MV-4-11 (cell line): ENCODE results near the gene SMARCD1.

Experiments used
- DNase-seq: peaks from one replicate; lab custom pipeline; 2025; lab: John Stamatoyannopoulos, UW

The SMARCD1 gene

GRCh38 chr12:50084775-50085614 lies at the start of gene SMARCD1:
Gene SMARCD1 (plus strand): TSS chr12:50085342. CDS start chr12:50085370, 28 bp downstream.
- DNase-seq: peak; percentile 89

GRCh38 chr12:50038336-50038735 lies 46.8 kb upstream of the SMARCD1 start:
- peak; percentile 32 for DNase-seq

- peak; percentile 73 for DNase-seq
These were observed 45.8 kb upstream of the SMARCD1 start for GRCh38 chr12:50039151-50039835.

GRCh38 chr12:50040657-50041056 lies 44.5 kb upstream of the SMARCD1 start:
- no peak for DNase-seq

DNA sequence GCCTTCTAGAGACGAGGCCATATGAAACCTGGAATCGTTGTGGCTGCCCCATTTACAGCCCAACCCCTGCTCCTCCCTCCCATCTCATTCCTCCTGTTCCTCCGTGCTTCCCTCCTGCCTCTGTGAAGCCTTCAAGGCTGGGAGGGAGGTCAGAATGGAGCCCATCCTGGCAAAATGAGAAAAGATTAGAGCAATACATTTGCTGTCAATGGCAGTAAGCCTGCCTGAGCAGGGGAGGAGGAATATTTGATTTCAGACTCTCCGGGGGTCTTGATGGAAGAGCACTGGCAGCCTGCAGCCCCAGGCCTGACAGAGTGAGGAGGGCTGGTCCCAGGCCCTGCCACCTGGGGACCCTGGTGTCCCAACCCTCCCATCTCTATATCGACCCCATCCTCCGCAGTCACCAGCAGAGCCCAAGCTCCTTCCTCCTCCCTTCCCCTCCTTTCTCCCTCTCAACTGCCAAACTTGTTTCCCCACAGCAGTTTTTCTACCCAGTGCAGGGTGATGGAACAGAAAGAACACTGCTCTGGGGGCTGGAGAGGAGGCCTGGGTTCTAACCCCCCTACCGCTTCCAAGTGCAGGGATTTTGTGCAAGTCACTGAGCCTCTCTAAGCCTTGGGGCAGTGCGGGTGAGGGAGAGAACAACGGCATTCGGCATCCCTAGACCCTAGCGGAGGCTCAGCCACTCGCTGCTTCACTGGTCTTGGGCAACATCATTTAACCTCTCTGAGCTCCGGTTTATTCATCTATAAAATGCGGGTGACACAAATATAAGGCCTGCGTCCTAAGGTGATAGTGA lies 43.9 kb upstream of the SMARCD1 start:
- DNase-seq: no peak

DNA sequence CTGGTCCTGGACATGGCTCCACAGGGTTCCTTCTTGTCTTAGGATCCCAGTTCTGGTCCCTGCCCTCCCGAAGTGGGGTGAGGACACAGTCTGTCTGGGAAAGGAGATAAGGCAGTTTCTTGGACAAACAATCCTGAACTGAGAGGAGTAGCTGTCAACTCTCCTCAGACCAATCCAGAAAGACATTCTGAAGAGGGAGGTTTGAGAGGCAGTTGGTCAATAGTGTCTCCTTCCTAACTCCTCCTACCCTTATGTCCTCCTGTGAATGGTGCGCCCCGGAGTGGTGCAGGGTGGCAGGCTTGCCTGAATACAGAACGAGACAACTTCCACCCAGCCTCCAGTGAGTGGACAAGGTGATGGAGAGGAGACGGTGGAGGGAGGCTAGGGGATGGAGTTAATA lies 43.2 kb upstream of the SMARCD1 start:
- no peak for DNase-seq

- DNase-seq: peak; percentile 31
These were observed 42.4 kb upstream of the SMARCD1 start for GRCh38 chr12:50042693-50043092.

DNA sequence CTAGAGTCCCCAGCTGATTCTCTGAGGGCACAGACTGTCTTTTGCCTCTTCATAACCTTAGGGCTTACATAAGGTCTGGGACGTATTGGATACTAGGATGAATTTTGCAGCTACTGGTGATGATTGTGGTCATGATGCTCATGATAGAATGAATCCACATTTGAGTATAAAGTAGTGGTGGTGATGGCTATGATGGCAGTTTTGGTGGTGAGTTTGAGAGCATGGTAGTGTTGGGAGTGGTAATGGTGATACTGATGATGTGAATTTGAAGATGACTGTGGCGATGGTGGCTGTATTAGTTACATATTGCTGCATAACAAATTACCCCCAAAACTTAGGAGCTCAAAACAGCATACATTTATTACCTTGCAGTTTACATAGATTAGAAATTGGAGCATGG lies 41.8 kb upstream of the SMARCD1 start:
- DNase-seq: no peak

- DNase-seq: no peak
These were observed 41.3 kb upstream of the SMARCD1 start for GRCh38 chr12:50043854-50044253.

DNA sequence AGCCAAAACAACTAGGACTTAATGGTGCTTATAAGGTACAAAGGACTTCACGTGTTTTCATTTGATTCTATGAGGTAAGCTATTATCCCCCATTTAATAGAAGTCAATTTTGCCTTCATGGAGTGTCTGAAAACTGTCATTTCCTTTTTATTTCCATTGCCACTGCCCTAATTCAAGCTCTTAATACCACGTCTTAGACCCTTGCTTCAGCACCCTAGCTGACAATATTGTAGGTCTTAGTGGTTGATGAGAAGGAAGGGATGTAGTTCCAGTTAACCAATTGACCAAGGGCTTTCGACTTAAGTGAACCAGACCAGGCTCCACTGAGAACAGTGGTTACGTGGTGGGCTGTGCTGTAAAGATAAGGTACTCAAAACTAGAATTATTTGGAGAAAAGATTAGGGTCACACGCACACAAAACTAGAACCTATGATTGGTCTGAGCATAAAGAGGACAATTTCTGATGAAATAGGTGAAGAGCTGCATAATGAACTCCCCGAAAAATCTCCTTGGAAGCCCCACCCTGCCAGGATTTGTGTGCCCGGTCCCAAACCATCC lies 37.4 kb upstream of the SMARCD1 start:
- DNase-seq: no peak

DNA sequence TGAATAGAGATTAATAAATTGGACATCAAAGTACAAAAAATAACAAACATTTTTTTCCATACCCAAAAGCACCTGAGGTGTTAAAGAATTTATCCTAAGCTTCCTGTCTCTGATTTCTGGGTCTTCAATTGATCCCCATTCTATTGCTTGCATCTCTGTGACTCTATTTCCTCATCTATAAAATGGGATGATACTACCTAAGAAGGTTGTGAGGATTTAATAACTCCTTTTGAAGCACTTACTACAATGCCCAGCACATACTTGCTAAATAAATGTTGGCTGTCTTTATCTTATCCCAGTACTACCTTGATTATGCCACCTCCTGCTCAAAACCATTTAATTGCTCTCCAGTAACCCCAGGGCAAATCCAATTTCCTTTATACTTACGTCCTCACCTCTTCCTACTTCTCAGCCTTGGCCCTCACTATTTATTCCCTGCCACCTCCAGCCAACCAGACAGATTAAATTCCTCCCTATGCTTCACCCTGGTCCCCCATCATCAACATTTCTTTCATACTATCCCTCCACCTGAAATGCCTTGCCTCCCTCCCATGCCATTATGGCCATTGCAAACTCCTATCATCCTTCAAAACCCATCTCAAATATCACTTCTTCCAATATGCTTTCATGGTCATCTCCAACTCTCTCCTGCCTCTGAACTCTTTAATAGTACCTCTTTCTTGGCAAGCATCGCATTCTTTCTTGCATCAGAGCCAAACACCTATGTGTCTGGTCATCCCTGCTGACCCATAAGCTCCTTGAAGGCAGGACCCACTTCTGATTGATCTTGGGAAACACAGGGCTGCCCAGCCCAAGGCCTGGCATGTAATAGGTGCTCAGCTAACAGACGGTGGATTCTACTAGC lies 35.7 kb upstream of the SMARCD1 start:
- DNase-seq: no peak

DNA sequence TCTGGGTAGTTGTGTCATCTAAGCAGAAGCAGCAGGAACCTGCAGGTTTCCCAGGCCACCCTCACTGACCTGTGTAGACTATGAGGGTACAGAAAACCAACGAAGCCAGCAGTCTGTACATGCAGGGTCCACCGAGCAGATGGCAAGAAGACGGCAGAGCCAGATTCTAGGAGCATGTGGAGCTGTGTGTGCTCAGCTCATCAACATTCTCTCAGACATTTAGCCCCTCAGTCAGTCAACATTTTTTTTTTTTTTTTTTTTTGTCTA lies 35.1 kb upstream of the SMARCD1 start:
- no peak for DNase-seq

DNA sequence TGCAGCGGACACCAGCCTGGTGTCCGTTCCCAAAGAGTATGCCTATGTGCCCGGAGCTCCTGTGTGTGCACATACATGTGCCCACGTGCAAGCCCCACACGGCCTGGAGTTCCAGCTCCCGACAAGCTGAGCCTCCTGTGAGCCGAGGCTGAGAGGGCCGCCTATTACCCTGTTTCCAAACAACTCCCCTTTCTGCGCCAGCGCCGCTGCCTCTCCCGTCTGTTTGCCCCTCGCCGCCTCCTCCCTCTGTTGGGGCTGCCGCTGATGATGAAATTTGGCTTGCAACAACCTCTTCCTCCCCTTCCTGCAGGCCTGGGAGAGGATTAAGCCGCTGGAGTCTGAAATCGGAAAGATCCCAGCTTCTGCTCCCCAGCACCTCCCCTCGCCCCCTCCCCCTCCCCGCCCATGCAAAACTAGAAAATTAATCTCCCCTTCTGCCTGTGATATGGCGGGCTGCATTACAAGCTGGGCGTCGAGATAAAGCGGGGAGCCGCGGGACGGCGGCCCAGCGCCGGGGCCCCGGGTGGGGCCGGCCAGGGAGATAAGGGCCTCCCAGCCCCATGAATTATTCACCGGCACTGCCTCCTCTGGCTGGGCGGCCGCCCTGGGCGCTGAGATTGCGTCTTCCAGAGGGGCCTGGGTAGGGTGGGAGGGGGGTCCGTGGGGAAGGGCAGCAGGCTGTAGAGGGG lies 34.6 kb upstream of the SMARCD1 start:
- peak; percentile 85 for DNase-seq

GRCh38 chr12:50051101-50051806 lies 33.9 kb upstream of the SMARCD1 start:
- no peak for DNase-seq

GRCh38 chr12:50052544-50052943 lies 32.6 kb upstream of the SMARCD1 start:
- DNase-seq: no peak

- no peak for DNase-seq
These were observed 32.2 kb upstream of the SMARCD1 start for GRCh38 chr12:50052964-50053363.

DNA sequence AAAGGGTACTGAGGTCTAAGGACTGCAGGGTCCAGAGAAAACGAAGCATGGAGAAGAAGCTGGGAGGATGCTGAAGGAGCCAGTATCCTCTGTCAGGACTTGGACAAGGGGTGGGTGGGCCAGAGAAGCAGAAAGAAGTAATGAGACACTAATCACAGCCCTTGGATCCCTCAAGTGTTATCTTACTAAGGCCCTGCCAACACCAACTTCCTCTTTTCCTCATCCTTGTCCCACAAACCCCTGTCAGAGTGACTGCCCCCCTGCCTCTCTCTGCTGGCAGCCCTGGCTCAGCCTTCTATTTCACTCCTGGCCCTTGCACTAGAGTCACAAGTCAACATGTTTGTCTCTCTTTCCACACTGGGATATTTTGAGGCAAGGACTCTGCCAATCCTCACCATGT lies 31.6 kb upstream of the SMARCD1 start:
- DNase-seq: peak; percentile 81

DNA sequence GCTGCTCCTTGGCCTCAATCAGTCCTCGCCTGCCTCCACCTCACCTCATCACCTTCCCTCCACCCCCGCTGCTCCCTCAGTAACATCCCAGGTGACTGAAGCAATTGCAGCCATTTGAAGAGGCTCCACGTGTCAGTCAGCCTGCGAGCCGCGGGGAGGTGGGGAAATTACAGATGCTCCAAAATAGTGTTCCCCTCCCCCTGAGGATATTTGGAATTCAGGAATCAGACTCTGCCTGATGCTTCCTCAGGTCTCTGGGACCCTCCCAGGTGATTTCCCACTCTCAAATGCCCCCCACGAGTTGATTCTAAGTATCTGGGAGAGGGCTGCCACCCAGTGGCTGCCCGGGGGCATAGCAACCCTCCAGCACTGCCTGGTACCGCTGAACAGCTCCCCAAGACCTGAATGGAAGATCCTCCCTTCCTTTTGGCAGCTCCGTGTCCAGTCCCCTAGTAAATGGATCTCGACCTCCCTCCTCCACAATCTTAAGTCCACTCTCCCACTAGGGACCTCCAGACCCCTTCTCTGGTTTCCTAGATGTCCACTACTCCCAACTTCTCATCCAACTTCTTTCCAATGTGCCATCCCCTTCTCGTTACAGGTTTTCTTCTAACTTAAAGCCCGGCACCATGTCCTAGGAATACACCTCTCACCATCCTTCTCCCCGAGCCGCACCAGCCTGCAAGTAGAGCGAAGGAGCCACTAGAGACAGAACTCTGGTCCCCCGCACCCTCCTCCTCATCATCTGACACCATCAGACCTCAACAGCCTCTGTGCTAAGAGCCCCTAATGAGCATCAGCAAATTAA lies 29.1 kb upstream of the SMARCD1 start:
- peak; percentile 48 for DNase-seq

- DNase-seq: no peak
These were observed 28.5 kb upstream of the SMARCD1 start for GRCh38 chr12:50056639-50056976.
